GM18951 (cell line): Measurements from ENCODE around the gene SENP2.
"Not testable (repeated sequence)": the region's sequence is repeated elsewhere in the genome, so short reads cannot be mapped to it uniquely, and the experiment has no call there.

Source experiments
- POLR2A ChIP-seq: IDR thresholded peaks from 4 replicates; pipeline ENCODE4 v1.6.1; 2011; ENCODE audit warnings: mild to moderate bottlenecking; ENCODE audit not compliant: insufficient read length, insufficient read depth; ENCODE audit errors: extremely low read depth
- in situ Hi-C: fragments of 300-500 bp; cut with MboI; formaldehyde crosslinking; loops from one replicate; pipeline ENCODE4 v1.12.0; 2022; ENCODE audit warnings: low sequenced_read_pairs, mixed read lengths, inconsistent platforms; ENCODE audit not compliant: unreplicated experiment

Gene SENP2

GRCh38 chr3:185613016-185613415, 26.9 kb downstream of the SENP2 start:
- no peak for TF ChIP-seq POLR2A
- in situ Hi-C loops: no loop called here

- in situ Hi-C loops: no loop called here
- no peak for TF ChIP-seq POLR2A
Measured at GRCh38 chr3:185623939-185624665, 38.0 kb downstream of the SENP2 start.

- in situ Hi-C loops: no loop called here
Measured at GRCh38 chr3:185625784-185626183, 39.7 kb downstream of the SENP2 start.

GRCh38 chr3:185629554-185630181, 43.6 kb downstream of the SENP2 start:
- in situ Hi-C loops: no loop called here

More at GRCh38 chr3:185625784-185626183, 39.7 kb downstream of the SENP2 start:
- TF ChIP-seq POLR2A: no peak

GRCh38 chr3:185630182-185630622, 44.1 kb downstream of the SENP2 start:
- in situ Hi-C loops: no loop called here
- TF ChIP-seq POLR2A: no peak

More at GRCh38 chr3:185629554-185630181, 43.6 kb downstream of the SENP2 start:
- TF ChIP-seq POLR2A: no peak

GRCh38 chr3:185631108-185631507, 45.0 kb downstream of the SENP2 start:
- in situ Hi-C loops: no loop called here
- TF ChIP-seq POLR2A: no peak

GRCh38 chr3:185631508-185632206, 45.6 kb downstream of the SENP2 start:
- TF ChIP-seq POLR2A: no peak
- in situ Hi-C loops: no loop called here

GRCh38 chr3:185632996-185633395, 46.9 kb downstream of the SENP2 start:
- in situ Hi-C loops: no loop called here
- no peak for TF ChIP-seq POLR2A

- no peak for TF ChIP-seq POLR2A
- in situ Hi-C loops: no loop called here
Measured at GRCh38 chr3:185637388-185637787, 51.3 kb downstream of the SENP2 start.

GRCh38 chr3:185638651-185639050, 52.6 kb downstream of the SENP2 start:
- in situ Hi-C loops: not testable (repeated sequence)

GRCh38 chr3:185639632-185640206, 53.6 kb downstream of the SENP2 start:
- in situ Hi-C loops: no loop called here
- TF ChIP-seq POLR2A: no peak

GRCh38 chr3:185640308-185640707, 54.2 kb downstream of the SENP2 start:
- no peak for TF ChIP-seq POLR2A
- in situ Hi-C loops: no loop called here

- in situ Hi-C loops: not testable (repeated sequence)
Measured at GRCh38 chr3:185645191-185645590, 59.1 kb downstream of the SENP2 start.

GRCh38 chr3:185645596-185646381, 59.7 kb downstream of the SENP2 start:
- in situ Hi-C loops: no loop called here
- no peak for TF ChIP-seq POLR2A
